Muscle of arm (tissue), 12 donors: ENCODE measurements around the gene B4GALNT2. TPM values are rescaled to one million over a fixed set of nuclear protein-coding genes. Genes with fewer than 3 reads are reported as not detected.

Source experiments
- DNase-seq: peaks from one replicate; pipeline ENCODE4 v3.0.0-alpha.2; 2013
- polyA plus RNA-seq, 12 donors: library from polyadenylated mRNA; unstranded; fragments of 120-200 nt; gene quantifications; one replicate each; pipeline ENCODE4 v1.2.1, GENCODE V29; 2013; ENCODE audit not compliant: insufficient read length in 12 of 12

B4GALNT2 gene
- polyA plus RNA-seq, 12 donors: 0.07 to 0.36 (median 0.15) TPM; not detected in 2

DNA sequence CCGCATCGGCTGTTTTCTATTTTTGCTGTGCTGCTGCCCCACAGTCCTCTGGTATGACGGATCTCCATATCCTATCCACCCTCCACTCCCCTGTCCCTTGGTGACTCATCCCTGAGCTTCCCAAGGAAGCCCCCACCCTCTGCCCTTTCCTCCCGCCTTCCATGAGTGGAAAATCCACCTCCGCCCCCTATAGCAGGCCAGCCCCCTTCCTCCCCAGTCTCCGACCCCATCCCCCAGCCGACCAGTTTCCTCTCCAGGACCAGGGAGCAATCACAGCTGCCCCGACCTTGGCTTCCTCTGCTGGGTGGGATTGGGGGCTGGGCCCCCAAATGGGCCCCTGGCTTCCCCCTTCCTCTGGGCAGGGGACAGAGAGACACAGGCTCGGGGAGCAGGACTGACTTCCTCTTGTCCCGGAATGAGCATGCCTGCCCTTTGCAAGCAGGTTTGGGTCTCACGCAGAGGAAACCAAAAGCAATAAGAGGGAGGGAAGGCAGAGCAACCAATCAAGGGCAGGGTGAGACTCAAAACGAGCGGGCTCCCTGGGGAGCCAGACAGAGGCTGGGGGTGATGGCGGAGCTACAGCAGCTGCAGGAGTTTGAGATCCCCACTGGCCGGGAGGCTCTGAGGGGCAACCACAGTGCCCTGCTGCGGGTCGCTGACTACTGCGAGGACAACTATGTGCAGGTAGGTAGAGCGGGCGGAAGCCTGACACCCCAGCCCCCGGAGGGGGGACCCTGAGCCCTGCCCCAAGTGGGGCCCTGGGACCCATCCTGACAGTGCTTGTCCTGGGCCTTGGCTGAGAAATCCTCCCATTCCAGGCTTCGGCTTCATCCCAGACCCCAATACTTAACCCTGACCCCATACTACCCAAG lies 77.8 kb downstream of the B4GALNT2 start, which contains the start of the genes ABI3 and GNGT2:
TSS of gene ABI3 (plus strand) at position 550 of the 872 bp plus-strand sequence. CDS start at position 568, 18 bp downstream.
TSS of gene GNGT2 (minus strand) at position 417 of the 872 bp plus-strand sequence. CDS start 3,152 bp downstream, outside the sequence.
- peak; percentile 35 for DNase-seq

DNA sequence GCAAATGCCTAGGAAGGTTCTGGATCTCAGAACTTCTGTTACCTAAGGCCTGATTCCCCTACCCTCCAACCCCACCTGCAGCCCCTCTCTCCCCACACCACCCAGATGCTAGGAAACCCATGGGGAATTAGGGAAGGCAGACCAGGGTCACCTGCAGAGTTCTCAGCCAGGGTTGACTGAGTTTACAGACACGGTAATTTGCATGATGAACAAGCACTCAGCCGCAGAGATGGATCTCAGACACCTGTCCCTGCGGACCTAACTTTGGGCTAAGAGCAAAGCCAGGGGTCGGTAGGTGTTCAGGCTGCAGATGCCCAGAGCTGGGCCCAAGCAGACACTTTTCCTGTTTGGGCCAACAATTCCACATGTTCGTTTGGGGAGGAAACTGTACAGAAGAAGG lies 80.8 kb downstream of the B4GALNT2 start:
- no peak for DNase-seq

GRCh38 chr17:49213847-49214246 lies 81.3 kb downstream of the B4GALNT2 start:
- DNase-seq: no peak

DNA sequence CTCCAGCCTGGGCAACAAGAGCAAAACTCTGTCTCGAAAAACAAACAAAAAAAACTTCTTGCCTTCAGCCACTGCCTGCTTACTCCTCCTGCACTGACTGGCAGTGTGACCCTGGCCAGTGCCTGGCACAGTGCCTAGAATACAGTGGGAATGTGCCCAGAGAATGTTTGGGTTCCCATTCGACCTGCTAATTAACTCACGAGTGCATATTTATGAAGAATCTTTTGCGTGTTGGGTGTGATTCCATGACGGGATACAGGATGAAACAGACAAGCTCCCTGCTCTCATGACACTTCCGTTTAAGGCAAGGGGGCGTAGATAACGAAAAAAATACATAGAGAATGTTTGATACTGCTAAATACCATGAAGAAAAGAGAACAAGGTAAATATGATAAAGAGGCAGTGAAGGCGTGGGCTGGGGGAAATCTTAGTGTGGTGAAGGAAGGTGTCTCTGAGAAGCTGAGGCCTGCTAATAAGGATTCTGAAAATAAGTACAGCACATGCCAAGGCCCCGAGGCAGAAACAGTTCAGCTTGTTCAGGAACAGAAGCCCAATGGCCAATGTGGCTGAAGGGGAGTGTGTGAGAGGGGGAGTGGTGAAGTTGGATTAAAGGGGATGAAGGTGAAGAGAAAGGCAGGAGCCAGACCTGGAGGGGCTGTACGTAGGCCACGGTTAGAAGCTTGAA lies 82.2 kb downstream of the B4GALNT2 start:
- DNase-seq: no peak

GRCh38 chr17:49216482-49216881 lies 83.9 kb downstream of the B4GALNT2 start:
- no peak for DNase-seq

DNA sequence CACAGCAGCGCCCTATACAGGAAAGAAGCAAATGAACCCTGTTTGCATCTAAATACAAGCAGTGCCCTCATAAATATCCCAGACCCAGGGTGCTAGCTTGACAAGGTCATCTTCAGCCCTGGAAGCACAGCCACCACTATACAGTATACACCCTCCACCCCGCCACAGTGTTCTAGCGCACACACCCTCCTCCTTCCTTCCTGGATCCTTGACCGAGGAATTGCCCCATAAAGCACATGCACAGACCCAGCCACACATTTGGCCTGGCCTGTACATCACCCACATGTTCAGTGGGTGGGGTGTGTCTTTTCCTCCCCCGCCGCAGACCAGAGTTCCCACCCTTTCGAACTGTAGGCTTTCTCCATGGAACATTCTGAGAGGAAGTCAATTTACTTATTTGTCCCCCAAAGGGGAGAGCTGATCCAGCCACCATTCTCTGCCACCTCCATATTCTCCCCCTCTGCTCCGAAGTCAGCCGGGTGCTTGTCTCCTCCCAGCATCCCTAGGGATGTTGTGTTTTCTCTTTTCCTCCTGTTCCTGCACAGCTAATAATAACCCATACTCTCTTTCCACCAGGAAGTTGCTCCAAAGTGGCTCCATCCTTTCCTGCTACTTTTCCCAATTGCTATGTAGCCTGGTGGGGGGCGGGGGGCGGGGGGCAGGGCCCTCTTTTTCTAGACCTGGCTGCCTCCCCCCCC lies 84.5 kb downstream of the B4GALNT2 start:
- DNase-seq: no peak

DNA sequence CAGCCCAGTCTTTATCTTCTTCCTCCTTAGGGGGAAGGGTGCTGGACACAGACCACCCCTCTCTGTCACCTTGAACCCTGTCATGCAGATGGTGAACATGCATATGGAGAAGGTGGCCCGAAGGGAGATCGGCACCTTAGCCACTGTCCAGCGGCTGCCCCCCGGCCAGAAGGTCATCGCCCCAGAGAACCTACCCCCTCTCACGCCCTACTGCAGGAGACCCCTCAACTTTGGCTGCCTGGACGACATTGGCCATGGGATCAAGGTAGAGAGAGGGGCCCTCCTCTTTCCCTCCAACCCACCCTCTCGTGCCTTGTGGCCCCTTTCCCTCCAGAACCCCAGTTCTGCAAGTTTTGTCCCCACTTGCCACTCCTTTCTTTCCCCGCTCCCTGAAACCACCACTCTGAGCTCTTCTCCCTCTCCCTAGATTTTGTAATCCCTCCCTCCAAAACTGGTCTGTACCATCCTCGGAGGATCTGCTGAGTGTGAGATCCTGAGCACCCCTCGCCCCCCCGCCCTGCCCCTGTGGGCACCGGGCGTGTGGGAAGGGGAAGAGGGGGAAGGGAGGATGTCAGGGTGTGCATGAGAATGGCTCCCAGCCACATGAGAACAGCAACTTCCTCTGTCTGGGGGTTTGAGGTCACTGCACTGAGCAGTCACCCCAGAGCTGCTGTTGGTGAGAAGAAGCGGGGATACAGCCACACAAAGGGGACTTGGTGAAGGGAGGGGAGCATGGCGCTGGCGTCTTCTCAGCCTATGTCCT lies 85.3 kb downstream of the B4GALNT2 start:
- no peak for DNase-seq

DNA sequence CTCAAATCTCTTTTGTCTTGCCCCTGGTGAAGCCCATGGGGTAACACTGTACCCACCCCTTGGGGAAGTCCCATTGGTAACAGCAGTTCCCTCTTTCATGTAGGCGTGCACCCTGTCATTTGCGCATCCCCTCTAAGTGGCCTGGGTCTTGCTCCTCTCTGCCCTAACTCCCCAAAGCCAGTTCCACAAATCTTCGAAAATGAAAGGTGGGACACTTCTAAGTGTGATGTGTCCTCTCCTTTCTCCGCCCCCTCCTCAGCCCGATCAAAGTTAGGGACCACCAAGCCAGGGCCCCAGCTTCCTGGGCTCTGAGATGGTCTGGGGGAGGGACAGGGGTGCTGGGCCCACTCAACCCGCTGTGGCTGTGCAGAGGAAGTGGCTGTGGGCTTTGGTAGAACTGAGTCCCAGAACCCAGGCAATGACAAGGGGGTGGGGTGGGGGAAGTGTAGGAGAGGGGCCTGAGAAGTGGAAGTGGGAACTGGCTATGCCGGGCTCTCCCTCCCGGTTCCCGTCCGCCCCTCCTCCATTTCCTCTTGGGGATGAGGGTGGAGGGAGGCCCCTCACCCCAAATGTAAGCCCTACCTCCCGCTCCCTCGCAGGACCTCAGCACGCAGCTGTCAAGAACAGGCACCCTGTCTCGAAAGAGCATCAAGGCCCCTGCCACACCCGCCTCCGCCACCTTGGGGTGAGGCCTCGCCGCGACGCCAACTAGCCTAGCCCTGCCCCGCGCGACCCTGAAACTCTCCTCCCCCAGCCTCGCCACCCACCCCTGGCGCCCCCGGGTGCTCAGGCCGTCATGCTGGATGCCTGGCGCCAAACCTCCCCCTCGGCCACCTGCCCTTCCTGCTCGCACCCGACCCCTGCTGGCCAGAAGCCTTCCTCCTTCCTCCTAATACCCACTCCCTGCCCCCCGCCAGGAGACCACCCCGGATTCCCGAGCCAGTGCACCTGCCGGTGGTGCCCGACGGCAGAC lies 86.7 kb downstream of the B4GALNT2 start:
- DNase-seq: no peak

DNA sequence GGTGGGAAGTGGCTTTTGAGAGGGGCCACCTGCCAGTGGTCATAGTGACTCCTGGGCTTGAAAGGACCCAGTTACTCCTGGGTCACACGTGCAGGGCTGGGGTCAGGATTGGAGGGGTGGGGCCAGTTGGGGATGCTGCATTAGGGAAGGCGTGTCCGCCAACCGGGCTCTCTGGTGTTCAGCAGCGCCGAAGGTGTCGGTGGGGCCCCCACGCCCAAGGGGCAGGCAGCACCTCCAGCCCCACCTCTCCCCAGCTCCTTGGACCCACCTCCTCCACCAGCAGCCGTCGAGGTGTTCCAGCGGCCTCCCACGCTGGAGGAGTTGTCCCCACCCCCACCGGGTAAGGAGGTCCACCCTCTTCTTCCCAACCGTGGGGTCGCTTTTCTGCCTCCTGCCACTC lies 87.4 kb downstream of the B4GALNT2 start:
- DNase-seq: no peak

DNA sequence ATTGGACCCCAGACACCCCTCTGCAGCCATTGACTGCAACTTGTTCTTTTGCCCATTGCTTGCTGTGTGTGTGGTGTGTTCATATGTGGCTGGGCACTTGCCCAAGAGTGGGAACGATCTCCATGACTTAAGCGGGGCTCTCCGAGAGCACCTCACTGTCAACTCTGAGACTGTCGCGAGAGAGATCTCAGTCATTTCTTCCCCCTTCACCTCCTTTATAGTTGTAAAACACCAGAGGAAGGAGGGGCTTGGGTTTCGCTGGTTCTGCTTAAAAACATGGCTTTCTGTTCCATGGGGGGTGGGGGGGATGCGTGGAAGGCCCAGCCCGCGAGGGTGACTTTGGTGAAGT lies 90.6 kb downstream of the B4GALNT2 start:
- DNase-seq: no peak

DNA sequence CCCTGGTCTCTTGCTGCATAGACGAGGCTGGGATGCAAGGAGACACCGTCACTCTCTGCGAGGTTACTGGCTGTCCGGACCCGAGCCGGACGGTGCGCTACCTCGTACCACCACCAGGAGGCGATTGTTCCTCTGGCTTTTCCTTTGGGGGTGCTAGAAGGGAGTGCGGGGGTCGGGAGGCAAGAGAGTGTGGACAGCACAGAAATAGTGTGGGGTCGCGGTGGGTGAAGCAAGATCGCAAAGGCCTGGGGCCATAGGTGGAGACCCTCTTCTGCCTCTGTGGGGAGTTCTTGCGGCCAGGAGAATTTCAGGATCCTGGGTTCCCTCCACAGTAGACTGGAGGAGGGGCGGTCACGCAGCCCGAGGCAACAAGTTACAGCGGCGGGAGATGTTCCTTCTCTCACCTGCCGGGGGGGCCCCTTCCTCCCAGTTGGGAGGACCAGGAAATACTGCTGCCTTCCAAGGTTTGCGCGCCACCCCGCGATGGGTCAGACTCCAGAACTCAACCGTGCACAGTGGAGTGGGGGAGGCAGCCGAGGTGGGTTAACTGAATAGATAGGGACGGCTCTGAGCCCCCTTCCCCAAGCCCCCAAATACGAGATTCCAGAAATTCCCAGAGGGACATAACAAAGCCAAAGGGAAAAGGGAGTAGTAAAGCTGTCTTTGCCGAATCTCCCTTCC lies 91.1 kb downstream of the B4GALNT2 start:
- DNase-seq: no peak

- no peak for DNase-seq
Observed at GRCh38 chr17:49224198-49224996, 91.8 kb downstream of the B4GALNT2 start.

- DNase-seq: no peak
Observed at GRCh38 chr17:49224997-49225337, 92.4 kb downstream of the B4GALNT2 start.

- DNase-seq: no peak
Observed at GRCh38 chr17:49225554-49226236, 93.1 kb downstream of the B4GALNT2 start.
